Measurements from ENCODE around the gene HNRNPDL. TPM values are rescaled to one million over a fixed set of nuclear protein-coding genes. Genes with fewer than 3 reads are reported as not detected.

HNRNPDL gene
- polyA plus RNA-seq, 1 of the 3 experiments (the other 2 are of a cell fraction), result 210 TPM

DNA sequence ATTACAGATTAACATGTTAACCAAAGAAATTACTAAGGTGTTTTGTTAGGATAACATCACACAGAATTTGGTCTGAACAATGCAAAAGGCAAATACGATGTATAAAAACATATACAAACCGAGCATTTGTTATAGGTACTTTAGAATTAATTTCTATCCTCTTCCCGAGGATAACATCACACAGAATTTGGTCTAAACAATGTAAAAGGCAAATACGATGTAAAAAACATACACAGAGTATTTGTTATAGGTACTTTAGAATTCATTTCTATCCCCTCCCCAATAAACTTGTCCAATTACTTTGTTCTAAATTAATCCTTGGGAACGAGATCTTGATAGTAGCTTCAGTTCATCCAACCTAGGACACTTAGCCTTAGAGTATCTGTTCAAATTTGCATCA, 7.6 kb downstream of the HNRNPDL start:
- ChIA-PET POLR2A (no interaction called here), CTCF (interaction anchor here (1.1 kb wide), 1 partner anchor 52 kb away, joined by 3 read pairs; no protein-coding TSS in a partner anchor)
- 84% methylated on average over 5 of the region's 5 CpGs for WGBS (ENCODE audit: low lambda C conversion rate)
- no peaks in the 10 kb centered on the region for H3K27me3 ChIP-seq (ENCODE audit: insufficient read depth)
- TF ChIP-seq YY1 (IDR thresholded peaks at IDR 0.05; ENCODE audit: low read depth), result no peak
- 0 out of 2 replicates have a peak, but pooled peaks have one; percentile 9 for TF ChIP-seq POLR2AphosphoS5 (IDR thresholded peaks at IDR 0.05; ENCODE audit: low read depth, low read length)
- H3K4me2 ChIP-seq, result no peak overlapping the region
- H3K9ac ChIP-seq, result no peak overlapping the region
- peaks cover 53 to 54% of the 10 kb centered on the region in 2 experiments for H3K36me3 ChIP-seq (replicated peaks in 1 of 2; ENCODE audit: control insufficient read depth in 1 of 2, insufficient read depth in 2 of 2, low read length in 1 of 2)
- DNase-seq, result no peak
- H3K79me2 ChIP-seq (ENCODE audit: insufficient read depth), result peaks cover 35% of the 10 kb centered on the region
- H4K20me1 ChIP-seq (ENCODE audit: insufficient read depth), result peaks cover 53% of the 10 kb centered on the region
- no peak overlapping the region for H3K4me3 ChIP-seq (ENCODE audit: low read depth in 2 of 2, low read length in 1 of 2)
- H3K9me3 ChIP-seq, result no peaks in the 10 kb centered on the region
- H2AFZ ChIP-seq (ENCODE audit: low read depth), result no peak overlapping the region
- H3F3A ChIP-seq (replicated peaks; ENCODE audit: insufficient read depth), result peaks cover 45% of the 10 kb centered on the region
- no peaks in the 10 kb centered on the region for H3K9me2 ChIP-seq
- H3K4me1 ChIP-seq (ENCODE audit: control insufficient read depth in 1 of 2, insufficient read depth in 2 of 2, low read depth in 1 of 2, low read length in 1 of 2), result peaks cover 10 to 17% of the 10 kb centered on the region in 2 experiments; a peak in 3 of 4 replicates
- no peak overlapping the region for H3K27ac ChIP-seq (ENCODE audit: low read depth in 2 of 2, low read length in 1 of 2)

- Histone ChIP-seq H3K79me2 (ENCODE audit: insufficient read depth) (peaks cover 29% of the 10 kb centered on the region), H2AFZ (ENCODE audit: low read depth) (no peak overlapping the region), H3F3A (replicated peaks; ENCODE audit: insufficient read depth) (peaks cover 44% of the 10 kb centered on the region), H3K36me3 (replicated peaks in 1 of 2; ENCODE audit: control insufficient read depth in 1 of 2, insufficient read depth in 2 of 2, low read length in 1 of 2) (peaks cover 47% of the 10 kb centered on the region in 2 experiments), H3K27me3 (ENCODE audit: insufficient read depth) (no peaks in the 10 kb centered on the region), H3K9me2 (no peaks in the 10 kb centered on the region), H3K4me2 (no peak overlapping the region), H3K4me1 (ENCODE audit: control insufficient read depth in 1 of 2, insufficient read depth in 2 of 2, low read depth in 1 of 2, low read length in 1 of 2) (peaks cover 8 to 17% of the 10 kb centered on the region in 2 experiments; a peak in 3 of 4 replicates), H3K9ac (no peak overlapping the region), H3K9me3 (no peaks in the 10 kb centered on the region), H3K4me3 (ENCODE audit: low read depth in 2 of 2, low read length in 1 of 2) (no peak overlapping the region), H4K20me1 (ENCODE audit: insufficient read depth) (peaks cover 46% of the 10 kb centered on the region), H3K27ac (ENCODE audit: low read depth in 2 of 2, low read length in 1 of 2) (no peak overlapping the region)
- 91% methylated on average over 13 of the region's 13 CpGs for WGBS (ENCODE audit: low lambda C conversion rate)
- TF ChIP-seq PBX3 (IDR thresholded peaks at IDR 0.05) (0 out of 2 replicates have a peak, but pooled peaks have one; percentile 20), SIN3A (IDR thresholded peaks at IDR 0.05; ENCODE audit: borderline replicate concordance, low read depth, low read length) (peak; percentile 18; the same call in 1 of the 2 replicates), TEAD4 (IDR thresholded peaks at IDR 0.05; ENCODE audit: borderline replicate concordance, insufficient read depth) (no peak), POLR2AphosphoS5 (IDR thresholded peaks at IDR 0.05; ENCODE audit: low read depth, low read length) (peak; percentile 73), MEF2A (IDR thresholded peaks at IDR 0.05; ENCODE audit: borderline replicate concordance, low read depth) (no peak), NFIC (IDR thresholded peaks at IDR 0.05; ENCODE audit: borderline replicate concordance) (0 out of 2 replicates have a peak, but pooled peaks have one; percentile 1)
- TF ChIP-seq, protein P1, sequence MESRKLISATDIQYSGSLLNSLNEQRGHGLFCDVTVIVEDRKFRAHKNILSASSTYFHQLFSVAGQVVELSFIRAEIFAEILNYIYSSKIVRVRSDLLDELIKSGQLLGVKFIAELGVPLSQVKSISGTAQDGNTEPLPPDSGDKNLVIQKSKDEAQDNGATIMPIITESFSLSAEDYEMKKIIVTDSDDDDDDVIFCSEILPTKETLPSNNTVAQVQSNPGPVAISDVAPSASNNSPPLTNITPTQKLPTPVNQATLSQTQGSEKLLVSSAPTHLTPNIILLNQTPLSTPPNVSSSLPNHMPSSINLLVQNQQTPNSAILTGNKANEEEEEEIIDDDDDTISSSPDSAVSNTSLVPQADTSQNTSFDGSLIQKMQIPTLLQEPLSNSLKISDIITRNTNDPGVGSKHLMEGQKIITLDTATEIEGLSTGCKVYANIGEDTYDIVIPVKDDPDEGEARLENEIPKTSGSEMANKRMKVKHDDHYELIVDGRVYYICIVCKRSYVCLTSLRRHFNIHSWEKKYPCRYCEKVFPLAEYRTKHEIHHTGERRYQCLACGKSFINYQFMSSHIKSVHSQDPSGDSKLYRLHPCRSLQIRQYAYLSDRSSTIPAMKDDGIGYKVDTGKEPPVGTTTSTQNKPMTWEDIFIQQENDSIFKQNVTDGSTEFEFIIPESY (IDR thresholded peaks at IDR 0.05; ENCODE audit: borderline replicate concordance, low read depth), result 0 out of 2 replicates have a peak, but pooled peaks have one; percentile 69
- no peak for DNase-seq
- CTCF ChIA-PET, result interaction anchor here (1.1 kb wide), 1 partner anchor 51 kb away, joined by 3 read pairs; no protein-coding TSS in a partner anchor
- POLR2A ChIA-PET, result interaction anchor here (0.5 kb wide), 1 partner anchor 55 kb away, joined by 7 read pairs; no protein-coding TSS in a partner anchor
Observed at GRCh38 chr4:82421796-82422560, 8.3 kb downstream of the HNRNPDL start.

All from SK-N-SH (cell line).